Measurements from ENCODE around the gene RALA. TPM values are rescaled to one million over a fixed set of nuclear protein-coding genes. Genes with fewer than 3 reads are reported as not detected.

Gene RALA
- total RNA-seq (10 to 100 TPM; 24.0 to 58.6 (median 31.6) TPM), polyA plus RNA-seq (10 to 100 TPM; 15.4 to 45.6 (median 26.3) TPM)
- long read RNA-seq, donor 1, transcript RALA-201 (5 exons, 2,880 nt), result major isoform, 29 of 109 reads
- long read RNA-seq, donor 1, partial matches to known transcripts, result 79 of 109 reads
- long read RNA-seq, donor 1, other reads (novel, unspliced or antisense), result 0 of 109 reads
- long read RNA-seq, donor 2, transcript RALA-201 (5 exons, 2,880 nt), result major isoform, 28 of 65 reads
- long read RNA-seq, donor 2, partial matches to known transcripts, result 36 of 65 reads
- long read RNA-seq, donor 2, other reads (novel, unspliced or antisense), result 0 of 65 reads
- long read RNA-seq, donor 3, transcript RALA-201 (5 exons, 2,880 nt), result major isoform, 24 of 39 reads
- long read RNA-seq, donor 3, partial matches to known transcripts, result 15 of 39 reads
- long read RNA-seq, donor 3, other reads (novel, unspliced or antisense), result 0 of 39 reads
- long read RNA-seq, donor 4, transcript RALA-201 (5 exons, 2,880 nt), result major isoform, 28 of 38 reads
- long read RNA-seq, donor 4, partial matches to known transcripts, result 2 of 38 reads
- long read RNA-seq, donor 4, other reads (novel, unspliced or antisense), result 6 of 38 reads
- long read RNA-seq, donor 5, transcript RALA-201 (5 exons, 2,880 nt), result major isoform, 141 of 151 reads
- long read RNA-seq, donor 5, partial matches to known transcripts, result 4 of 151 reads
- long read RNA-seq, donor 5, other reads (novel, unspliced or antisense), result 6 of 151 reads
- long read RNA-seq, donor 6, transcript RALA-201 (5 exons, 2,880 nt), result major isoform, 19 of 26 reads
- long read RNA-seq, donor 6, partial matches to known transcripts, result 1 of 26 reads
- long read RNA-seq, donor 6, other reads (novel, unspliced or antisense), result 6 of 26 reads
- long read RNA-seq, donor 7, transcript RALA-201 (5 exons, 2,880 nt), result major isoform, 14 of 33 reads
- long read RNA-seq, donor 7, partial matches to known transcripts, result 19 of 33 reads
- long read RNA-seq, donor 7, other reads (novel, unspliced or antisense), result 0 of 33 reads
- long read RNA-seq, donor 8, transcript RALA-201 (5 exons, 2,880 nt), result major isoform, 49 of 123 reads
- long read RNA-seq, donor 8, partial matches to known transcripts, result 72 of 123 reads
- long read RNA-seq, donor 8, other reads (novel, unspliced or antisense), result 0 of 123 reads
- long read RNA-seq, donor 9, transcript RALA-201 (5 exons, 2,880 nt), result major isoform, 22 of 47 reads
- long read RNA-seq, donor 9, partial matches to known transcripts, result 24 of 47 reads
- long read RNA-seq, donor 9, other reads (novel, unspliced or antisense), result 0 of 47 reads
- long read RNA-seq, donor 10, transcript RALA-201 (5 exons, 2,880 nt), result major isoform, 21 of 48 reads
- long read RNA-seq, donor 10, partial matches to known transcripts, result 27 of 48 reads
- long read RNA-seq, donor 10, other reads (novel, unspliced or antisense), result 0 of 48 reads

- no peaks in the 10 kb centered on the region for H3K27me3 ChIP-seq
- intact Hi-C loops (cut with DNase I), result no loop called here
- H3K9me3 ChIP-seq (replicated peaks in 1 of 3), result no peaks in the 10 kb centered on the region
- H3K4me3 ChIP-seq, result peak within 1 kb of the TSS; percentile 62 to 96 (median 88)
- peak; percentile 92 to 97 (median 94) for DNase-seq
- TF ChIP-seq, protein P1, sequence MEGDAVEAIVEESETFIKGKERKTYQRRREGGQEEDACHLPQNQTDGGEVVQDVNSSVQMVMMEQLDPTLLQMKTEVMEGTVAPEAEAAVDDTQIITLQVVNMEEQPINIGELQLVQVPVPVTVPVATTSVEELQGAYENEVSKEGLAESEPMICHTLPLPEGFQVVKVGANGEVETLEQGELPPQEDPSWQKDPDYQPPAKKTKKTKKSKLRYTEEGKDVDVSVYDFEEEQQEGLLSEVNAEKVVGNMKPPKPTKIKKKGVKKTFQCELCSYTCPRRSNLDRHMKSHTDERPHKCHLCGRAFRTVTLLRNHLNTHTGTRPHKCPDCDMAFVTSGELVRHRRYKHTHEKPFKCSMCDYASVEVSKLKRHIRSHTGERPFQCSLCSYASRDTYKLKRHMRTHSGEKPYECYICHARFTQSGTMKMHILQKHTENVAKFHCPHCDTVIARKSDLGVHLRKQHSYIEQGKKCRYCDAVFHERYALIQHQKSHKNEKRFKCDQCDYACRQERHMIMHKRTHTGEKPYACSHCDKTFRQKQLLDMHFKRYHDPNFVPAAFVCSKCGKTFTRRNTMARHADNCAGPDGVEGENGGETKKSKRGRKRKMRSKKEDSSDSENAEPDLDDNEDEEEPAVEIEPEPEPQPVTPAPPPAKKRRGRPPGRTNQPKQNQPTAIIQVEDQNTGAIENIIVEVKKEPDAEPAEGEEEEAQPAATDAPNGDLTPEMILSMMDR (IDR thresholded peaks at IDR 0.05), result no peak
- peak; percentile 53 to 91 for TF ChIP-seq POLR2A (IDR thresholded peaks at IDR 0.05)
- H3K4me1 ChIP-seq (replicated peaks in 1 of 2), result peaks cover 33 to 49% of the 10 kb centered on the region in 2 donors
- H3K27ac ChIP-seq, result peak within 1 kb of the TSS; percentile 71 to 91 (median 86)
- WGBS, 4 donors, result 0 to 2% (median 1%) methylated on average over 4 to 56 of the region's 56 CpGs
- H3K36me3 ChIP-seq (replicated peaks in 1 of 2), result no peaks in the 10 kb centered on the region
Observed at GRCh38 chr7:39623047-39623731, at the start of gene RALA. RALA (plus strand) TSS chr7:39623572; CDS start chr7:39686668, 63,096 bp downstream.

GRCh38 chr7:39574673-39575349, 48.6 kb upstream of the RALA start:
- H3K36me3 ChIP-seq (replicated peaks in 1 of 2), result peaks cover 0 to 11% of the 10 kb centered on the region in 2 donors

GRCh38 chr7:39577229-39577874, 46.0 kb upstream of the RALA start:
- TF ChIP-seq, protein P1 (IDR thresholded peaks at IDR 0.05), result no peak
- no peak for TF ChIP-seq POLR2A (IDR thresholded peaks at IDR 0.05)
- Histone ChIP-seq H3K4me3 (no peak overlapping the region), H3K36me3 (replicated peaks in 1 of 2) (peaks cover 0 to 7% of the 10 kb centered on the region in 2 donors), H3K4me1 (replicated peaks in 1 of 2) (no peaks in the 10 kb centered on the region), H3K9me3 (replicated peaks in 1 of 3) (no peaks in the 10 kb centered on the region), H3K27ac (no peak overlapping the region), H3K27me3 (no peaks in the 10 kb centered on the region)
- DNase-seq, result no peak
- intact Hi-C loops (cut with DNase I), result no loop called here
- 88 to 100% (median 96%) methylated on average over 1 to 27 of the region's 27 CpGs for WGBS, 4 donors

More at GRCh38 chr7:39574673-39575349, 48.6 kb upstream of the RALA start:
- Histone ChIP-seq H3K27ac (no peak overlapping the region), H3K4me3 (no peak overlapping the region), H3K9me3 (replicated peaks in 1 of 3) (no peaks in the 10 kb centered on the region), H3K4me1 (replicated peaks in 1 of 2) (no peaks in the 10 kb centered on the region), H3K27me3 (no peaks in the 10 kb centered on the region)
- intact Hi-C loops (cut with DNase I), result no loop called here
- DNase-seq, result no peak
- 88 to 94% (median 91%) methylated on average over 2 of the region's 2 CpGs for WGBS, 4 donors
- TF ChIP-seq POLR2A (IDR thresholded peaks at IDR 0.05), result no peak
- TF ChIP-seq, protein P1 (IDR thresholded peaks at IDR 0.05), result no peak
